HG03103 (cell line): Measurements from ENCODE around the gene ZNF521.
"Not testable (repeated sequence)": the region's sequence is repeated elsewhere in the genome, so short reads cannot be mapped to it uniquely, and the experiment has no call there.

Experiments used
- ATAC-seq: cut with Tn5 transposase; IDR thresholded peaks from one replicate; pipeline ENCODE4 v1.9.1; 2021; ENCODE audit warnings: low read depth; ENCODE audit not compliant: unreplicated experiment

Gene ZNF521

DNA sequence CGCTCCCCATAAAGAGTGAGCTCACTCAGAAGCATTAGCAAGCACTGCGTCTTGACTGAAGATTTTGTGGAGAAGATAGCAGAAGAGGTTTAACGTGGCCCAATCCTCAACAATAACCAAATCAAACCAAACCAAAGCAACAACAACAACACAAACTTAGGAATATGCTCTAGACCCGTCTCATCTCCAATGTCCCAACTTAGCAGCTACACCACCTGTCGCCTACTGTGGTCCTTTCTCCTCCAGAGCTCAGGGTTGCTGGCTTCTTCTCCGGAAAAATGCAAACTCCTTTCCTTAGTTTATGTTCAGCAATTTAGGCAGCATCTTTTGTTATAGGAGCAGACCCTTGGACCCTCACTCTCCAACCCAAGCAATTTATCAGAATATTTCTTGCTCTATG is 301.4 kb downstream of the ZNF521 start:
- no peak for ATAC-seq

DNA sequence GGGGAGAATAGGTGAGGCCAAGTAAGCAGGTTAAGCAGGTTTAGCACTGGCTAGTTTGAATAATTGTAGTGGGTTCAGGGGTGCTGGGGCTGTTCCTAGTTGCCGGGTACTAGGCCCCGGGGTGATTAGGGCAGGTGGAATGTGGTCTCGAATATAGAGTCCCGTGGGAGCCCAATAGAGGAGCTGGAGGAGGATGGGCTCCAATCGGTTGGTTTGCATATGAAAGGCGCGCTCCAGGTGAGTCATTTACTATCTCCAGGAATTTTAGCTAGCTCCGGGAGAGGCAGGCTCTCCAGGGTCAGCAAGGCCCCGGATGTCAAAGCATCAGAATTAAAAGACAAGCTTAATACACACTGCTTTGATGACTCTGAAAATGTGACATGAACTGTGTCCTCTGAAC is 304.0 kb downstream of the ZNF521 start:
- no peak for ATAC-seq

DNA sequence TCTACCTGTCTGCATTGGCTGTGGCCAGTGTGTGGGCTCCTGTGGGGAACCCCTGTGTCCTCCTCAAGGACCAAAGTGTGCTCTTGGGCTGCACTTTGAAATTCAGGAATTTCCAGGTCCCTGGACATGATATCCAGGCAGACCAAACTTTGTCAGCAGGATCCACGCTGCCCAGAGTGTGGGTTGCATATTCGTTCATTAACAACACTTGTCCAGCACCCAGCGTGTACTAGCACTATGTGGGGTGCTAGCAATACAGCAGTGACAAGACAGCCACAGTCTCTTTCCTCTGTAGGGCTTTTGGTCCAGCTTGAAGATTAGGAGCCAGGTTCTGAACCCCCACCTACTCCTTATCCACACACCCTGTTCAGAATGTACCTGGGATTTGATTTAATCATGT is 304.5 kb downstream of the ZNF521 start:
- ATAC-seq, result no peak

DNA sequence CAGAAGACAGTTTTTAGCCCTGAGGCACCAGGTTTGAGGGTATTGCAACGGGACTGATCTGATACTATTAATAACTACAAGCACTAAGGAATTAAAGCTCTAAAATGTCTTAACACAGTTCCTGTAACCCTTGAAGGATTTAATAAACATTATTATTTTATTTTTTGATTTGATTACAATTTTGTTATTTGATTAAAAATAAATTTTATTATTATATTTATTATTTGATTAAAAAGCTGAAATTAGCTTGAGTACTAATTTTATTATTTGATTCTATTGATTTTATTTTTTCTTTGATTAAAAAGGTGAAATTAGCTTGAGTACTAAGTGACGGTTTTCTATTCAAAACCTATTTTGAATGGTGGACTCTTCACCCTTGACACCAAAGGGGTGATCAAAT is 307.3 kb downstream of the ZNF521 start:
- ATAC-seq, result no peak

DNA sequence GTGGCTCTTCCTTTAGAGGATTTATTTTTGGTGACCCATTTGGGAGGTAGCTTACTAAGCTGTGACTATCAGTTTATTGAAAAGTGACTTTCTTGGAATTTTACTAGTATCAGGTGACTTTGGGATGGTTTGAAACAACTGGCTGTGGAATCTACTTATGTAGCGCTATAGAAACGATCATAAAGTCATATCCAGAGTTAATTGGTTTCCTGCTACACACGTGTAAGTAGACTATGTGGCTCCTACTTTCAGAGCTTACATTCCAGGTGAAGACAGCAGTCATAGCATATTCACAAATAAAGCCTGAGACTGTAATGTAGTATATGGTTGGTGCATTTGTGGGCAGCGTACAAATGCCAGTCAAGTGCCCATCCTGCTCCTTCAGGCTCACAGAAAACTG is 308.9 kb downstream of the ZNF521 start:
- no peak for ATAC-seq

DNA sequence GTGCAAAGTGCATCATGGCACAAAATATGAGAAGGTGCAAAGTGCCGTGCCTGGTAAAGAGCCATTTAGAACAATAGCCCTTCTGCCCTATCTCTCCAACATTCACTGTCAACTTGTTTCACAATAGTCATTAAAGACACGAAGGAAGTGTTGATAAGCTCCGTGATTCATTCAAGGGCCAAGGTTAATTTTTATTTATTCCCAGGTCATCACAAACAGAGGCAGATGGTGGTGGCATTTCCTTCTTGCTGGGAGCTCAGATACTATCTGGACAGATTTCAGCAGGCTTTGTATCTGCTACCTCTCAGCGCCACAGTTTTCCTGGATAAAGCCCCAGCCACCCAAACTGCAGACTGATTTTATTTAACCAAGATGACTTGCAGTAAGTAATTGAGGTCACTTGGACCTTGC is 309.3 kb downstream of the ZNF521 start:
- no peak for ATAC-seq

DNA sequence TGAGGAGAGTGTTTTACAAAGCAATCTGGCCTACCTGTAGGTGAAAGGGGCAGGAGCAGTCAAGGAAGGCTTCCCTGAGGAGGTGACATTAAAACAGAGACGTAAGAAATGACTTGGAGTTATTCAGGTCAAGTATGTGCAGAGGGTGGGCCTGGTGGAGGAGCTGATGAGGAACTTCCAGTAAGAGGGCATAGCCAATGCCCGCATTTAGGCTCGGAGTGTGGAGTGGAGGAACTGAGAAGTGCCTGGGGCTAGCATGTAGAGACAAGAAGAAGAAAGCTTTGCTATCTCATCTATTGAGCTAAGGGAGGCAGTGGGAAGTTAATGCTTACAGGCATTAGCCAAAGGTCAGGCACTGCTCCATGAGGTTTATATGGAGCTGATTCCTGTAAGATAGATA is 312.2 kb downstream of the ZNF521 start:
- ATAC-seq, result no peak

DNA sequence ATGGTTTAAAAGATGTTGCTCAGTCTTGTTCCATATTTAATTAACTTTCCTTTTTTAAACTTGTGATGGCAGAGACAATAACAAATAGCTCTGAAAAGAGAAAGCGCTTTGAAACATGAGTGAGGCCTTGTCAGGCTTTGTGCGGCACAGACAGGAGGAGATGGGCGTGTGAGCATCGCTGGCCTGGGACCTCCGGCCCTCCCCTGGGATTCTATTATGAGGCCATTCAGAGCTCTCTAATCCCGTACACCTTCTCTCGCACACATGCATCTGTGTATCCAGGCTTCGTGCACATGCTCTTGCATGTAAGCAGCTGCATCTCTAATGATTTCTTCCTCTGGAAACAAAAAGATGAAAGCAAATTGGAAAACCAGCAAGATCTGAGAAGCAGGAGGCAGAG is 313.7 kb downstream of the ZNF521 start:
- no peak for ATAC-seq

DNA sequence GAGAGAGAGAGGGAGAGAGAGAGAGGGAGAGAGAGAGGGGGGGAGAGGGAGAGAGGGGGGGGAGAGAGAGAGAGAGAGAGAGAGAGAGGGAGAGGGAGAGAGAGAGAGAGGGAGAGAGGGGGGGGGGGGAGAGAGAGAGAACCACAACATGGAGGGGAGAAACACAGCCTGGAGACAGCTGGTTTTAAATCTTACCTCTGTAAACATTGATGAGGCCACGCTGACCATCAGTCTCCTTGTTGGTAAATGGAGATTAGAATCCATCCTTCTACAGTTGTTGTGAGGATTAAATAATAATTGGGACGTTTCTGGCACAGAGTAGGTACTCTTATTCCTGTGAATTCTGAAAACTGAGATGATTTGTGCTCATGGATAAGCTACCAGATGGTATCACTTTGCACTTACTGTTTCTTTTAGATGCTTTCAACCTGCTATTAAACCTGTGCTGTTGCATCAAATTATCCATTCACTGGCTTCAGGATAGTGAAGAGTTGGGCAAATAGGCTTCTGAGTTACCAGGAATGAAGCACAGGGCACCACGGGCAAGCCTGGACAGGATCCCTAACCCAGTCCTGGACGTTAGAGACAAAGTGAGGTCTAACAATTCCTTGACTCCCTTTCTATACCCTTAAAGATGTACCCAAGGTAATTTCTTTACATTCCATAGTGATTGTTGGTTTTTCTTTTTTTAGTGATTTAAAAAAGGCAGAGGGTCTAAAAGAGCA is 318.1 kb downstream of the ZNF521 start:
- no peak for ATAC-seq

DNA sequence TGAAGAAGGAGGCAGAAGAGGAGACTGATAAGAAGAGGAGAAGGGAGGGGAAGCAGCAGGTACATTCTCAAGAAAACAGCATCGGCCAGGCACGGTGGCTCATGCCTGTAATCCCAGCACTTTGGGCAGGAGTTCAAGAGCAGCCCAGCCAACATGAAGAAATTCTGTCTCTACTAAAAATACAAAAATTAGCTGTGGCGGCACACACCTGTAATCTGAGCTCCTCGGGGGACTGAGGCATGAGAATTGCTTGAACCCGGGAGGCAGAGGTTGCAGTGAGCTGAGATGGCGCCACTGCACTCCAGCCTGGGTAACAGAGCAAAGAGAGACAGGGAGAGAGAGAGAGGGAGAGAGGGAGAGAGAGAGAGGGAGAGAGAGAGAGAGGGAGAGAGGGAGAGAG is 318.8 kb downstream of the ZNF521 start:
- ATAC-seq, result not testable (repeated sequence)

DNA sequence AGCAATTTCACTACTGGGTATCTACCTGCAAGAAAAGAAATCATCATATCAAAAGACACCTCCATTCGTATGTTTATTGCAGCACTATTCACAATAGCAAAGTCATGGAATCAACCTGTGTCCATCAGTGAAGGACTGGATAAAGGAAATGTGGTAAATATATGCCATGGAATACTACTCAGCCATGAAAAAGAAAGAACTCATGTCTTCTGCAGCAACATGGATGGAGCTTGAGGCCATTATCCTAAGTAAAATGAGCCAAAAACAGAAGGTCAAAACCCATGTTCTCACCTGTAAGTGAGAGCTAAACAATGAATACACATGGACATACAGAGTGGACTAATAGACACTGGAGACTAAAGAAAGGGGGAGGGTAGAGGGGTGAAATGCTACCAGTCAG is 322.2 kb downstream of the ZNF521 start:
- ATAC-seq, result no peak

DNA sequence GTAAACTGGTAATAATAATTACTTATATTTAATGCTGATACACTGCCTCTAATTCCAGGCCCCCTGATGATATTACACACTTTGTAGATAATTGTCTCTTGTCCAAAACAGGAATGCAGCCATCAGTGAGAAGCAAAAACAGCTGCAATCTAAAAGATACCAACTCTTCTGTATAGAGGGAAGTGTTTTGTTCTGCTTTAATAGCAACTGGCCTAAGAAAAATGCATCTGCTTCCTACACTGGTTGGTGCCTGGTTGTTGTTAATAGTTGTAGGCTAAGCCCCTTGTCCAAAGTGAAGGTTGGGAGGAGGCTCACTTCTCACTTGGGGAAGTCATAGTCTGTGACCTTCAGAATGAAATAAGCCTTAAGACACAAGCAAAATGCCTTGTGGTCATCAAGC is 332.0 kb downstream of the ZNF521 start:
- no peak for ATAC-seq

DNA sequence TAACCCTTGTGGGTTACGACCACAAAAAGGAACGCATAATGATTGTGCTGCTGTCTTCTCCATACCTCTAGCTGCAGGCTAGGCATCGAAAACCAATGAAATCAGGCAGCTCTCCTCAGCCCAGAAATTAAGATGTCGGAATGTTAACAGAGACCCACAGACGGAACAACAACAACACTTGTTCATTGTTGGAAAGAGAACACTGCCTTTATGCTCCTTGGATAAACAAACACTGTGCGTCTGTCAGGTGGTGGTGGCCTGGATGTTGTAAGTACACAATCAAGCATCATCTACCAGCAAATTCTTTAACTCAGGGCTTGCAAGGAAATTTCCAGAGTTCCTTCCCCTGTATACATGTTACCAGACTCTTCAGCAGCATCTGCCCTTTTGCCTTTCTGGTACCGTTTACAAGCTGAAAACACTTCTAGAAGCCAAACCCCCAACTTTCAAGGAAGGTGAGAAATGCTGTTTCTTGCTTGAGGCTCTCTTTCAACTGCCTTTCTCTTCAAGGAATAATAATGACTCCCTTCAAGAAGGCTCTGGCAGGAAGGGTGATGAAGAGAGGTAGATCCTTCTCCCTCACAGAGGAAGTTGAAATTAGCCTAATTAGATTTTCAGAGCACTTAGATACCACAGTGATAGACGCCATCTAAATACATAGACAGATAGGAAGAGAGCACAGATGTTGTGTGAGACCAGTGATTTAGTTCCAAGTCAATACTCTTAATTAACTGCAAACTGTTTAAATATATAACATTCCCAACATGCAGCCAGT is 332.7 kb downstream of the ZNF521 start:
- no peak for ATAC-seq

DNA sequence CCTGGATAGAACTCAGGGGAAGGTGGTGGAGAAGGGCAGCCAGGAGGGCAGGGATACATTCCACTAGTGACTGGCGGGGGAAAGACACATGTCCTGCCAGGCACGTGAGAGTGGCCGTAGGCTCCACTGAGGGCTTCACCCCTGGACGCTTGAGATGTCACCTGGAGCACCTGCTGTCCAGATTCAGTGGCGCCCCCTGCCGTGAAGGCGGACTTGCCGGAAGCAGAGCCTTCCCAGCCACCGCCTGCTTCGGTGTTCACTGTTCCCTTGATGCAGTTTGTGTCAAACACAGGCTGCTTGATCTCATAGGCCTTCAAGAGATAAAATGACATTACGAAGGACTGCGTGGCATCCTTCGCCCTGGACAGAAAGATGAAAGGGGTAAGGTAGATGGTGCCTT is 335.3 kb downstream of the ZNF521 start:
- no peak for ATAC-seq

DNA sequence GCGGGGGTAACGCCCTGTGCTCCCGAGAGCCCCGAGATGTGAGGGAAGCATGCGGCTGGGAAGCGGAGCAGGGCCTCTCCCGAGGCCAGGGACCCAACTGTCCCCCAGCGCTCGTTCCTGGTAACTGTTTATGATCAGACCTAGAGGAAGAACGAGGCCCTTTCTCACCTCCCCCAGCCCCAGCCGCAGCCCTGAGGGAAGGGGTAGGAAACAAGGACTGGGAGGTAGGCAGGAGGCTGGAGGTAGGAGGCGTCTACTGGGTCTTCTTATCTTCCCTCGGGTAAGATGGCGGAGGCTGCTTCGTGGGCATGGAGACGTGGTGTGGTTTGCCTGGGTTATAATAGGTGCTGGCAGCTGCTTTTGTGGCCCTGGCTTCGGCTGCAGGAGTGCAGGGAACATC is 335.8 kb downstream of the ZNF521 start:
- ATAC-seq, result no peak
